Astrocyte of the spinal cord (primary cell): ENCODE results near the gene TJP3.
A peak's percentile ranks its signal among the peaks of the same experiment; 100 is the strongest.
"Not testable (repeated sequence)": the region's sequence is repeated elsewhere in the genome, so short reads cannot be mapped to it uniquely, and the experiment has no call there.

Experiments
- DNase-seq: peaks from one replicate; pipeline ENCODE4 v3.0.0; 2011; ENCODE audit warnings: low read depth, low spot score
- H3K4me3 ChIP-seq: 2 replicates; pipeline ENCODE4 v1.5.1; 2011; ENCODE audit warnings: low read depth, mild to moderate bottlenecking, low read length, moderate library complexity
- CTCF ChIP-seq: IDR thresholded peaks from 2 replicates; pipeline ENCODE4 v1.5.1; 2012; ENCODE audit warnings: low read depth, mild to moderate bottlenecking, low read length, inconsistent platforms
- in situ Hi-C: cut with HindIII; loops from 2 replicates; pipeline ENCODE4 v1.10.0; 2017; ENCODE audit warnings: low sequenced_read_pairs

TJP3 gene

GRCh38 chr19:3762501-3763459, 54.6 kb downstream of the TJP3 start, which contains the start of gene MRPL54:
Gene MRPL54 (plus strand): TSS chr19:3762682. CDS start chr19:3762701, 19 bp downstream.
- in situ Hi-C loops = no loop called here
- TF ChIP-seq CTCF = no peak
- peak within 1 kb of the TSS; percentile 95 for H3K4me3 ChIP-seq
- DNase-seq = peak; percentile 99

- no peak overlapping the region for H3K4me3 ChIP-seq
- in situ Hi-C loops = no loop called here
- no peak for DNase-seq
- no peak for TF ChIP-seq CTCF
Observed at GRCh38 chr19:3765121-3765520, 56.9 kb downstream of the TJP3 start.

GRCh38 chr19:3765757-3766156, 57.6 kb downstream of the TJP3 start:
- H3K4me3 ChIP-seq, DNase-seq, in situ Hi-C loops: not testable (repeated sequence)

- H3K4me3 ChIP-seq = no peak overlapping the region
- TF ChIP-seq CTCF = no peak
- no peak for DNase-seq
- in situ Hi-C loops = no loop called here
Observed at GRCh38 chr19:3766520-3766919, 58.3 kb downstream of the TJP3 start.

- DNase-seq = no peak
- in situ Hi-C loops = no loop called here
- no peak for TF ChIP-seq CTCF
- H3K4me3 ChIP-seq = no peak overlapping the region
Observed at GRCh38 chr19:3767050-3767449, 58.9 kb downstream of the TJP3 start.

GRCh38 chr19:3768015-3768747, 60.0 kb downstream of the TJP3 start:
- in situ Hi-C loops = no loop called here
- DNase-seq = no peak
- no peak for TF ChIP-seq CTCF
- H3K4me3 ChIP-seq = no peak overlapping the region

- in situ Hi-C loops = no loop called here
- no peak overlapping the region for H3K4me3 ChIP-seq
- no peak for TF ChIP-seq CTCF
- DNase-seq = no peak
Observed at GRCh38 chr19:3768748-3769099, 60.5 kb downstream of the TJP3 start.
